ENCODE results near the gene LLGL2.

GRCh38 chr17:75547091-75547490 lies 21.6 kb downstream of the LLGL2 start:
- TF ChIP-seq CTCF (conservative IDR thresholded peaks at IDR 0.05 in 1 of 2, IDR thresholded peaks at IDR 0.05 in 1 of 2; ENCODE audit: extremely low read depth in 1 of 2, insufficient read depth in 1 of 2, low read depth in 1 of 2, low read length in 2 of 2) (no peak), EZH2 (IDR thresholded peaks at IDR 0.05; ENCODE audit: borderline replicate concordance, low read length) (no peak)
